ENCODE results near the gene DUSP22.

DUSP22 gene

GRCh38 chr6:268394-268935 is 23.8 kb upstream of the DUSP22 start:
- no peak overlapping the region for H3K27ac ChIP-seq (ENCODE audit: low read depth, low read length)
- H4K91ac ChIP-seq (ENCODE audit: low read depth, low read length) = no peak overlapping the region
- H3K18ac ChIP-seq (ENCODE audit: low read length) = no peak overlapping the region
- H3K4me3 ChIP-seq (ENCODE audit: low read depth, low read length) = no peak overlapping the region
- H3K27me3 ChIP-seq (ENCODE audit: insufficient read depth, low read length) = no peaks in the 10 kb centered on the region
- H2BK12ac ChIP-seq (ENCODE audit: low read length) = no peak overlapping the region
- WGBS (ENCODE audit: extremely low coverage, insufficient coverage, insufficient read length) = no CpG with 5 or more reads among the region's 5 CpGs
- H2BK120ac ChIP-seq (ENCODE audit: insufficient read depth, low read length, poor library complexity) = no peak overlapping the region
- no peaks in the 10 kb centered on the region for H3K79me1 ChIP-seq (ENCODE audit: low read length)
- H4K8ac ChIP-seq (ENCODE audit: low read depth, low read length) = no peak overlapping the region
- no peak overlapping the region for H3K9ac ChIP-seq (ENCODE audit: low read length)
- H3K4me1 ChIP-seq (ENCODE audit: control insufficient read depth in 1 of 2, insufficient read depth in 2 of 2, low read length in 2 of 2) = no peaks in the 10 kb centered on the region
- no peak overlapping the region for H3K23ac ChIP-seq (ENCODE audit: low read length)
- H2AK5ac ChIP-seq (ENCODE audit: low read length) = no peak overlapping the region
- no peak overlapping the region for H2BK5ac ChIP-seq (ENCODE audit: low read depth, low read length, poor library complexity)
- no peaks in the 10 kb centered on the region for H3K79me2 ChIP-seq (ENCODE audit: control insufficient read depth, insufficient read depth, low read length, poor library complexity)
- DNase-seq = no peak
- no peak overlapping the region for H4K12ac ChIP-seq (ENCODE audit: low read depth, low read length)
- no peaks in the 10 kb centered on the region for H3K36me3 ChIP-seq (ENCODE audit: control insufficient read depth in 1 of 2, insufficient read depth in 2 of 2, low read length in 2 of 2)
- no peak overlapping the region for H3K14ac ChIP-seq (ENCODE audit: low read length)
- no peak overlapping the region for H3K4me2 ChIP-seq (ENCODE audit: low read length)
- no peak overlapping the region for H3K4ac ChIP-seq (ENCODE audit: low read depth, low read length)
- peaks cover 4% of the 10 kb centered on the region for H3K9me3 ChIP-seq (ENCODE audit: insufficient read depth, low read depth, low read length)
- no peak overlapping the region for H2AFZ ChIP-seq (ENCODE audit: insufficient read depth, low read length, poor library complexity)

GRCh38 chr6:273551-274058 is 18.7 kb upstream of the DUSP22 start:
- H3K79me1 ChIP-seq (ENCODE audit: low read length) = no peaks in the 10 kb centered on the region
- no peak overlapping the region for H3K27ac ChIP-seq (ENCODE audit: low read depth, low read length)
- WGBS (ENCODE audit: extremely low coverage, insufficient coverage, insufficient read length) = no CpG with 5 or more reads among the region's 2 CpGs
- H3K4ac ChIP-seq (ENCODE audit: low read depth, low read length) = no peak overlapping the region
- H2BK120ac ChIP-seq (ENCODE audit: insufficient read depth, low read length, poor library complexity) = no peak overlapping the region
- no peaks in the 10 kb centered on the region for H3K27me3 ChIP-seq (ENCODE audit: insufficient read depth, low read length)
- no peak overlapping the region for H2BK12ac ChIP-seq (ENCODE audit: low read length)
- peaks cover 4% of the 10 kb centered on the region for H3K9me3 ChIP-seq (ENCODE audit: insufficient read depth, low read depth, low read length)
- no peak overlapping the region for H4K12ac ChIP-seq (ENCODE audit: low read depth, low read length)
- no peak overlapping the region for H3K23ac ChIP-seq (ENCODE audit: low read length)
- H3K36me3 ChIP-seq (ENCODE audit: control insufficient read depth in 1 of 2, insufficient read depth in 2 of 2, low read length in 2 of 2) = no peaks in the 10 kb centered on the region
- H4K8ac ChIP-seq (ENCODE audit: low read depth, low read length) = no peak overlapping the region
- no peak for DNase-seq
- no peak overlapping the region for H3K4me3 ChIP-seq (ENCODE audit: low read depth, low read length)
- no peak overlapping the region for H4K91ac ChIP-seq (ENCODE audit: low read depth, low read length)
- no peak overlapping the region for H2BK5ac ChIP-seq (ENCODE audit: low read depth, low read length, poor library complexity)
- H3K14ac ChIP-seq (ENCODE audit: low read length) = no peak overlapping the region
- no peaks in the 10 kb centered on the region for H3K4me1 ChIP-seq (ENCODE audit: control insufficient read depth in 1 of 2, insufficient read depth in 2 of 2, low read length in 2 of 2)
- H3K4me2 ChIP-seq (ENCODE audit: low read length) = no peak overlapping the region
- no peaks in the 10 kb centered on the region for H3K79me2 ChIP-seq (ENCODE audit: control insufficient read depth, insufficient read depth, low read length, poor library complexity)
- no peak overlapping the region for H2AFZ ChIP-seq (ENCODE audit: insufficient read depth, low read length, poor library complexity)
- no peak overlapping the region for H2AK5ac ChIP-seq (ENCODE audit: low read length)
- no peak overlapping the region for H3K18ac ChIP-seq (ENCODE audit: low read length)
- H3K9ac ChIP-seq (ENCODE audit: low read length) = no peak overlapping the region

GRCh38 chr6:277746-278145 is 14.5 kb upstream of the DUSP22 start:
- Histone ChIP-seq H3K27ac (ENCODE audit: low read depth, low read length) (no peak overlapping the region), H3K23ac (ENCODE audit: low read length) (no peak overlapping the region), H2BK120ac (ENCODE audit: insufficient read depth, low read length, poor library complexity) (no peak overlapping the region), H3K14ac (ENCODE audit: low read length) (no peak overlapping the region), H2BK5ac (ENCODE audit: low read depth, low read length, poor library complexity) (no peak overlapping the region), H3K4me2 (ENCODE audit: low read length) (no peak overlapping the region), H4K8ac (ENCODE audit: low read depth, low read length) (no peak overlapping the region), H3K9me3 (ENCODE audit: insufficient read depth, low read depth, low read length) (peaks cover 21% of the 10 kb centered on the region), H4K12ac (ENCODE audit: low read depth, low read length) (no peak overlapping the region), H2AFZ (ENCODE audit: insufficient read depth, low read length, poor library complexity) (no peak overlapping the region), H2BK12ac (ENCODE audit: low read length) (no peak overlapping the region), H3K18ac (ENCODE audit: low read length) (no peak overlapping the region), H3K36me3 (ENCODE audit: control insufficient read depth in 1 of 2, insufficient read depth in 2 of 2, low read length in 2 of 2) (no peaks in the 10 kb centered on the region), H2AK5ac (ENCODE audit: low read length) (no peak overlapping the region), H3K4me1 (ENCODE audit: control insufficient read depth in 1 of 2, insufficient read depth in 2 of 2, low read length in 2 of 2) (no peaks in the 10 kb centered on the region), H3K4ac (ENCODE audit: low read depth, low read length) (no peak overlapping the region), H3K79me1 (ENCODE audit: low read length) (no peaks in the 10 kb centered on the region), H3K4me3 (ENCODE audit: low read depth, low read length) (no peak overlapping the region), H3K79me2 (ENCODE audit: control insufficient read depth, insufficient read depth, low read length, poor library complexity) (no peaks in the 10 kb centered on the region), H4K91ac (ENCODE audit: low read depth, low read length) (no peak overlapping the region), H3K9ac (ENCODE audit: low read length) (no peak overlapping the region), H3K27me3 (ENCODE audit: insufficient read depth, low read length) (no peaks in the 10 kb centered on the region)
- DNase-seq = no peak
- no CpG with 5 or more reads among the region's 2 CpGs for WGBS (ENCODE audit: extremely low coverage, insufficient coverage, insufficient read length)

GRCh38 chr6:278494-278893 is 13.8 kb upstream of the DUSP22 start:
- Histone ChIP-seq H3K36me3 (ENCODE audit: control insufficient read depth in 1 of 2, insufficient read depth in 2 of 2, low read length in 2 of 2) (no peaks in the 10 kb centered on the region), H4K12ac (ENCODE audit: low read depth, low read length) (no peak overlapping the region), H3K4me2 (ENCODE audit: low read length) (no peak overlapping the region), H3K79me2 (ENCODE audit: control insufficient read depth, insufficient read depth, low read length, poor library complexity) (no peaks in the 10 kb centered on the region), H3K27ac (ENCODE audit: low read depth, low read length) (no peak overlapping the region), H4K91ac (ENCODE audit: low read depth, low read length) (no peak overlapping the region), H3K4ac (ENCODE audit: low read depth, low read length) (no peak overlapping the region), H3K4me3 (ENCODE audit: low read depth, low read length) (no peak overlapping the region), H3K18ac (ENCODE audit: low read length) (no peak overlapping the region), H3K4me1 (ENCODE audit: control insufficient read depth in 1 of 2, insufficient read depth in 2 of 2, low read length in 2 of 2) (no peaks in the 10 kb centered on the region), H2BK120ac (ENCODE audit: insufficient read depth, low read length, poor library complexity) (no peak overlapping the region), H2BK5ac (ENCODE audit: low read depth, low read length, poor library complexity) (no peak overlapping the region), H3K23ac (ENCODE audit: low read length) (no peak overlapping the region), H3K14ac (ENCODE audit: low read length) (no peak overlapping the region), H3K9ac (ENCODE audit: low read length) (no peak overlapping the region), H4K8ac (ENCODE audit: low read depth, low read length) (no peak overlapping the region), H2AK5ac (ENCODE audit: low read length) (no peak overlapping the region), H2AFZ (ENCODE audit: insufficient read depth, low read length, poor library complexity) (no peak overlapping the region), H3K79me1 (ENCODE audit: low read length) (no peaks in the 10 kb centered on the region), H3K27me3 (ENCODE audit: insufficient read depth, low read length) (no peaks in the 10 kb centered on the region), H3K9me3 (ENCODE audit: insufficient read depth, low read depth, low read length) (peaks cover 26% of the 10 kb centered on the region), H2BK12ac (ENCODE audit: low read length) (no peak overlapping the region)
- no CpG with 5 or more reads among the region's 5 CpGs for WGBS (ENCODE audit: extremely low coverage, insufficient coverage, insufficient read length)
- DNase-seq = no peak
